Bone marrow (tissue), 2 donors: Measurements from ENCODE around the gene TMEM116.
"Not testable (repeated sequence)": the region's sequence is repeated elsewhere in the genome, so short reads cannot be mapped to it uniquely, and the experiment has no call there.

Source experiments
- DNase-seq, 2 donors: peaks; one replicate each; lab custom pipeline; 2025; lab: John Stamatoyannopoulos, UW

Gene TMEM116

DNA sequence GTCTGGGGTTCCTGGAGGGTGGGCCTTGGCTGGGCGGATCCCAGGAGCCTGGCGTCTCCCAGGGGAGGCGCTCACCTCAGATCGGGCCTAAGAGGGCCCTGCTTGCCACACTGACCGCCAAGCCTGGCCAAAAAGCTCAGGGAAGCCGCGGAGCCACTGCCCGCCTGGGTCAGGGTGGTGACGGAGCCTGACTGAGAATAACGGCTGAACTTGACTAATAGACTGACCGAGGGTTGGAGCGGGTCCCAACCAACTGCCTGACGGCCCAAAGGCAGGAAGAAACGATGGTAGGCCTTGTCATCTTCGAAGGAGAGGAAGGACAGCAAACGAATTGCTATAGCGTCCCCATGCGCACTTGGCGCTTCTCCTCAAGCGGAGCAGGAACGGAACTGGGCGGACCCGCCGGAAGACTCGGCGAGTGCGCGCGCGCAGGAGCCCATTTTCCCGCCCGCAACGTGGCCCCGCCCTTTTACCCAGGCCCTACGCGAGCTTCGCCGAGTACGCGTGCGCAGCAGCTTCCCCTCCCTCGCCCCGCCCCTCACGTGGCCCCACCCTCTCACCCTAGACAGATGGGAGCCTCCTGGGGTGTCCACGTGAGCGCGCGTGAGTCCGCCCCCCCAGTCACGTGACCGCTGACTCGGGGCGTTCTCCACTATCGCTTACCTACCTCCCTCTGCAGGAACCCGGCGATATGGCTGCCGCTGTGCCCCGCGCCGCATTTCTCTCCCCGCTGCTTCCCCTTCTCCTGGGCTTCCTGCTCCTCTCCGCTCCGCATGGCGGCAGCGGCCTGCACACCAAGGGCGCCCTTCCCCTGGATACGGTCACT lies at the start of gene TMEM116, which contains the start of gene ERP29:
TMEM116 (minus strand) TSS at position 391 of the 826 bp plus-strand sequence. CDS start 7,895 bp downstream, outside the sequence.
ERP29 (plus strand) TSS at position 652 of the 826 bp plus-strand sequence; CDS start at position 692, 40 bp downstream.
- peak; percentile 95 to 99 for DNase-seq

DNA sequence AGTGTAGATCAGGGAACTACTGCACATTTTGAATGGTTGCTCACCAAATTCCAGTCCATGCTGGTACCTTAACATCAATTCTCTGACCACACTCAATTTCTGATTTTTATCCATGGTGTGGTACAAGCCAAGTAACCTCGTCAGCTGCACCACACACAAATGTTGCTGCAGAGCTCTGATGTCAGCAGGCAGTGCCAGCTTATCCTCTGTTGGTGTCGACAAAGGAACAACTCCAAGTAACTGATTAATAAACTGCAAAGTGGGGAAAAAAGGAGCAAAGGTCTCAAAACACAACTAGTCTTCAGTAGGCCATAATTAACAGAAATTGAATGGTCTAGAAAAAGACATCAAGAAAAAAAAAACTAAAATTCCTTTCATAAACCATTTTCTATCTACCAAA lies 48.2 kb upstream of the TMEM116 start:
- no peak for DNase-seq

DNA sequence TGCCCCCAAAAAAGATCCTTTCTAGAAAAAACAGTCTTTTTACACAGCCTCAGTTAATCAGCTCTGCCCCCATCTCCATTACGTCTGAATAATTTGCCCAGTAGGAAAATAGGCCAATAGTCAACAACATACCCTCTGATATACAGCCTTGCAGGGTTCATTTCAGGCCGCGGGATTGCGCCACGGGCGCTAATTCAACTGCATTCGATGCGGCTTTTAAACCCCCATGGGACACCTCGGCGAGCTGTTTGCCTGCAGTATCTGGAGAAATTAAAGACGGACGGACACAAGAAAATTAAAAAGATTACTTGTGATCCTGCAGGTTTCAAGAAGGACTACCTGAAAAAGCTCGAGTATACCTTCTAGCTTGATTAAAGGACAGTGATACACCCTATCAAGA lies 36.4 kb upstream of the TMEM116 start:
- DNase-seq: no peak

DNA sequence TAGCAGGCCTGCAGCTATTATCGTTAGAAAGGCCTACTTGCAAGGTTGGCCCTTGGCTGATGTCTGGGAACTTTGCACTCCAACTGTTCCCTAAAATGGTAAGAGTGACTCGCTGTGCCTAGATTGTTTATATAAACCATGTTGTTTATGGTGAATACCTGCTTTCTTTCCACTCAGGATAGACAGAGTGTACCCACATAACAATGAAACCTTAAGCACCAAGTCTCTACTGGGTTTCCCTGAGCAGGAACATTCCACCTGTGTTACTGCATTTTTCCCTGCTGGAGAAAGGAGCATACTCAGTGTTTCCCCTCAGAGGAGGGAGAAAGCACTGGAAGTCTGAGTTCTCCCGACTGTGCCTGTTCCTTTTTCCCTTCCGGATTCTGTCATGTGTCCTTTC lies 33.0 kb upstream of the TMEM116 start:
- no peak for DNase-seq

DNA sequence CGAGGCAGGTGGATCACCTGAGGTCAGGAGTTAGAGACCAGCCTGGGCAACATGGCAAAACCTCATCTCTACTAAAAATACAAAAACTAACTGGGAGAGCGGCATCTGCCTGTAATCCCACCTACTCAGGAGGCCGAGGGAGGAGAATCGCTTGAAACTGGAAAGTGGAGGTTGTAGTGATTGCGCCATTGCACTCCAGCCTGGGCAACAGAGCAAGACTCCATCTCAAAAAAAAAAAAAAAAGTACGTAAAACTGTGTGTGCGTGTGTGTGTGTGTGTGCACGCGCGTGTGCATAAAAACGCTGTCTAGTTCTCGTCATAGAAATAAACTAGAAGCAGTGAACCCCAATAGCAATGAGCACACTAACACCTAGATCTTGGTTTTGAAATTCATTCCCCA lies 23.6 kb upstream of the TMEM116 start:
- not testable (repeated sequence) for DNase-seq

DNA sequence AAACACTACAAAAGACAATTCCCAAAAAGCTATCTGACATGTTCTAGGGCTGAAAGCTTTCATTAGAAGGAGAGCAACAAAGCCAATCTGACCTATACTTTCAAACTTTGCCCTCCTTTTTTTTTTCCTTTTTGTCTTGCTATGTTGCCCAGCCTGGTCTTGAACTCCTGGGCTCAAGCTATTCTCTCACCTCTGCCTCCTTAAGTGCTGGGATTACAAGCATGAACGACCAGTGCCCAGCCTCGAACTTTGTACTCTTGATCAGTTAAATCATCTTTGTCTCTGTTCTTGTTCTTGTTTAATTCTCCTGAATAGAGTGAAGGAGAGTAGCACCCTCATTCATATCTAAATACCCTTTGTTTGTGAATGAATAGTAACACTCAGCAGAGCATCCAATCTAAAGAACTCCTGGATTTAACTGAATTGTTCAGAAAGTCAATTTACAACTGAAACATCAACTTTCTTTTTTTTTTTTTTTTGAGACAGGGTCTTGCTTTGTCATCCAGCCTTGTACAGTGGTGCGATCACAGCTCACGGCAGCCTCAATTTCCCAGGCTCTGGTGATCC lies 22.3 kb upstream of the TMEM116 start:
- DNase-seq: no peak

DNA sequence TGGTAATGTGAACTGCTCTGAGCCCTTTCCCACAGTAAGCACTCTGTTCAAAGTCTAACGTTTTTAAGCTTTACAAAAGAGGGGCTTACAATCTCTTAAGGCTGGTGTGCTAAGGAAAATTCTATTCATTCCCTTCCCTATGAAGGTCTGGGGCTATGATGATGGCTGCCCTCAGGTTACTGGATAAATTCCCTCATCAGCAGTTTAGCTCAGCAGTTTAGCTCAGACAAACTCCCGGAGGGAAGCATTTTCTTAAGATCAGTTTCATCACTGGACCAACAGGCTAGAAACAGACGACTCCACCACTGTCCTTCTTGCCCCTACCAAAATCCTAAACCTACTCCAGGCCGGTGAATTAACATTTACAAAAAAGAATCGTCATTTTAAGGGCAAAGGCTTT lies 19.3 kb upstream of the TMEM116 start:
- DNase-seq: no peak

DNA sequence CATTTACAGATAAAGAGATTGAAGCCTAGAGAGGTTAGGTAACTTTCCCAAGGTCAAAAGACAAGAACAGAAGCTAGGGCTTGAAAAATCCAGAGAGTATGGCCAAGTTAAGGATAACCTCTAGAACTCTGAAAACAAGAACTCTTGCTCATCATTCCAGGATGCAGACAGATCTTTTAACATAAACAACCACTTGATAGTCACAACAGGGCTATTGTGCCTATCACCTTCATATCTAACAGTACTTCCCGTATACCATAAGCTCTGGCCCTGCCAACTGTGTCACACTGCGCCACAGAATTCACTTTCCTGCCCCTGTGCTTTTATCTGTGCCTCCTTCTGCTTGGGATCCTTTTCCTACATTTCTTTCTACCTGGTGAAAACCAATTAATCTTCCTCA lies 18.5 kb upstream of the TMEM116 start:
- no peak for DNase-seq

DNA sequence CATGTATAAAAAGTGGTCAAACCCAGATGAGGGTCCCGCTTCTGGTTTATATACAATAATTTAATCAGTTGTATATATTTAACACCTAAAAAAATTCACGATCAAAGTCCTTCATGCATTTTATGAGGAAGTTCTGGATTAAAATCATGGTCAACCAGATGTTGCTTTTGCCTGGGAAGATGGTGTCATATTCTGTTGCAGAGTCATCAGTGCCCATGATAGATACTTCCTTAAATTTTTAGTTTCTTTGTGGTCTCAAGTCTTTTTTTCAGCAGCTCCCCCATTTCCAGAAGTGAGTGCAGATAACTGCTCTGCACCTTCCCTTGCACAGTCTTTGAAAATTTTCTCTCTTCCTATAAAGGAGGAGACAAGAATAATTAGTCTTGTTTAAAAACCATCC lies 16.3 kb upstream of the TMEM116 start:
- peak in 1 of 2 donors; percentile 62 for DNase-seq

DNA sequence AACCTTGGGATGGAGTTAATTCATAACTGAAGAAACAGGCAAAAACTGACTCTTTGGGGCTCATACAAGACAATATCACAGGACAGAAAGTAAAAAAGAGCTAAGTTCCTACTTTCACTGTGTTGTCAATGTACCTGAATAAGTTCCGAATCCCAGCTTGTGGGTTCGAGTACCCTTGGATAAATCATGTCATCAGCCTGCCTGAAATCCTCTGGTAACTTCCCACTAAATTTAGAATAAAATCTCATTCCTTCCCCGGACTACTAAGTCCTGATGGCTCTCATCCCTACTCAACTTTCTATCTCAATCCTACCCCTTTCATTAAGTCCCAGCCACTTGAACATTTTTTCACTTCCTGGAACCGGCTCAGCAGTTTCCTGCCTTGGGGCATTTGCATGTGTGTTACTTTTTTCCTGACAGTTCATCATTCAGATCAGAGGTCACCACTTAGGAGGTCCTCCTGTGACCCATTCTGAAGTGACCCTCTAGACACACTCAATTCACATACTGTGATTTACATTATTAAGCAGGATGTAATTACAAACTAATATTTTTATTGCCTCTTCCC lies 12.9 kb upstream of the TMEM116 start:
- no peak for DNase-seq

DNA sequence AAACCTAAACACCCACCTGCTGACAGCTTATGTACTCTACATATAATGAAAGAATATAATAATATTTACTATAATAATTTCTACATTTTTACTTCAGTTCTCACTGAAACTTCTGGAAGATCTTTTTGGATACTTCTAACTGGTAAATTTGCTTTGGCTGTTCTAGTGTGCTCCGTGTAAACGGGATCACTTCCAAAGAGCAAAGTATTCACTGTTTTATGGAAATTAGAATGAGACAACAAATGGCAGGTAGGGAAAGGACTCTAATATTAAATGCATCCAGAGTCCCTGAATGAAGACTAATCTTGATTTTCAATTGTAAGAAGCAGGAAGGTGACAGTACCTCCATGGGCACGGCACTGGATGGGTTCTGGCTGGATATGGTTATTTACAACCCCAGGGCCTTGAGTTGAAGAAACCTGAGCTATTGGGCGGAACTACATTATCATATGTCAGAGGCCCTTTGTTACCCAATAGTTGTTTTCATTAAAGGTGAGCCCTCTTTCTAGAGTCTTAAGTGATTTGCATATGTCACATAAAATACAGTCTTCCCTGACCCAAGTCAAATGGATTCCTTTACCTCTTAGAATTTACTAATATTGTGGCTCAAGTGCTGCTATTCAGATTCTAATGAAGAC lies 10.9 kb upstream of the TMEM116 start:
- no peak for DNase-seq

DNA sequence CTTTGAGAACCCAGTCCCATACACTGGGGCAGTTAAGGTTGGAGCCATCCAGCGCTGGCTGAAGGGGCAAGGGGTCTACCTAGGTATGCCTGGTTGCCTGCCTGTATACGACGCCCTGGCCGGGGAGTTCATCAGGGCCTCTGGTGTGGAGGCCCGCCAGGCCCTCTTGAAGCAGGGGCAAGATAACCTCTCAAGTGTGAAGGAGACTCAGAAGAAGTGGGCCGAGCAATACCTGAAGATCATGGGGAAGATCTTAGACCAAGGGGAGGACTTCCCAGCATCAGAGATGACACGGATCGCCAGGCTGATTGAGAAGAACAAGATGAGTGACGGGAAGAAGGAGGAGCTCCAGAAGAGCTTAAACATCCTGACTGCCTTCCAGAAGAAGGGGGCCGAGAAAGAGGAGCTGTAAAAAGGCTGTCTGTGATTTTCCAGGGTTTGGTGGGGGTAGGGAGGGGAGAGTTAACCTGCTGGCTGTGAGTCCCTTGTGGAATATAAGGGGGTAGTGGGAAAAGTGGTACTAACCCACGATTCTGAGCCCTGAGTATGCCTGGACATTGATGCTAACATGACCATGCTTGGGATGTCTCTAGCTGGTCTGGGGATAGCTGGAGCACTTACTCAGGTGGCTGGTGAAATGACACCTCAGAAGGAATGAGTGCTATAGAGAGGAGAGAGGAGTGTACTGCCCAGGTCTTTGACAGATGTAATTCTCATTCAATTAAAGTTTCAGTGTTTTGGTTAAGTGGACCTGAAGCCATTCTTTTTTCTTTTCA lies 9.5 kb upstream of the TMEM116 start:
- DNase-seq: no peak

DNA sequence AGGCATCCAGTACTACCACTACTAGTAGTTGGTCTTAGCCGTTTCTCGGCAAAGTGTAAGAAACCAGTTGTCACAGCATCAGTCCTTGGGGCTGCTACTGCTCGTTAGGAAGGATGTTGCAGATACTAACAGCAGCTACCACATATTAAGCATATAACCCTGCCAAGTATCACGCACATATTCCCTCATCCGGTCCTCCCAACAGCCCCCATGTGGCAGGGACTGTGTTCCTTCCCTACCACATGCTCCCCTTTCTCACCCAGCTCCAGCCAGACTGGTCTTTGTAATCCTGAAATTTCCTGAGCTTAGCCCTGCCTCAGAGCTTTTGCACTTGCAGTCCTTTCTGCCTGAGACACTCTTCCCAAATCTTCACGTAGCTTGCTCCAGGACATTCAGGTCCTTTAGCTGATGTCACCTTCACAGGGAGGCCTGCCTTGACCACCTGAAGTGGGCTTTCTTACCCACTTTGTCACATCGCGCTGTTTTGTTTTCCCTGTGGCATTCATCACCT lies 8.0 kb upstream of the TMEM116 start:
- no peak for DNase-seq

DNA sequence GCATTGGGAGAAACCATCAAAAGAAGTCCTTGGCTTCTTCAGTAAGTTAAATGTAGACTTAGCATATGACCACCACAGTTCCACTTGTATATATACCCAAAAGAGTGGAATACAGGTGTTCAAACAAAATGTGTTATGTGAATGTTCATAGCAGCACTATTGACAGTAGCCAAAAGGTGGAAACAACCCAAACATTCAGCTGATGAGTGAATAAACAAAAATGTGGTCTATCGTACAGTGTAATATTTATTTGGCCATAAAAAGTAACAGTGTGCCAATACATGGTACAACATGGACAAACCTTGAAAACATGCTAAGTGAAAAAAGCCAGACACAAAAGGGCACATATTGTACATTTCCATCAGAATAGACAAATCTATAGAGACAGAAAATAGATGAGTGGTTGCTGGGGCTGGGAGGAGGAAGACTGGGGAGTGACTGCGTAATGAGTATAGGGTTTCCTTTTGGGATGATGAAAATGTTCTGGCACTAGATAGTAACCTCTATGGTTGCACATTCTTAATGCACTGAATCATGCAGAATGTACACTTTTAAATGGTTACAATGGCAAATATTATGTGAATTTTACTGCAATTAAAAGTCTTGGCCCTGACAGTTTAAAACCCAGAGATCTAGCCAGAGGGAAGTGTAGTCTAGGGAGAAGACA lies 5.7 kb upstream of the TMEM116 start:
- no peak for DNase-seq

DNA sequence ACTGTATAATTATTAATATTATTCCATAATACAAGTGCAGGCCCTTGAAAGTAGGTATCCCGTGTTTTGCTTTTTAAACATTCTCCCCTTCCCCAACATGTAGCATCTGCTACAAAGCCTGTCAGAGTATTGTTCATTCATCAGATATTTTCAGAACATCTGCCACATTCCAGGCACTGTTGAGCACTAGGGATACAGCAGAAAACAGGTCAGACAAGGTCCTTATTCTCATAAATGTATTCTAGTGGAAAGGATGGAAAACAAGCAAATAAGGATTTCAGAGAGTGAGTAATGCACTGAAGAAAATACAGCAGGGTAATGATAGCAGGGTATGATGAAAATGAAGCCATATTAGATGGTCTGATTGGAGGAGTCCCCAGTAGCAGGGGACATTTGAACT lies 4.1 kb upstream of the TMEM116 start:
- no peak for DNase-seq

DNA sequence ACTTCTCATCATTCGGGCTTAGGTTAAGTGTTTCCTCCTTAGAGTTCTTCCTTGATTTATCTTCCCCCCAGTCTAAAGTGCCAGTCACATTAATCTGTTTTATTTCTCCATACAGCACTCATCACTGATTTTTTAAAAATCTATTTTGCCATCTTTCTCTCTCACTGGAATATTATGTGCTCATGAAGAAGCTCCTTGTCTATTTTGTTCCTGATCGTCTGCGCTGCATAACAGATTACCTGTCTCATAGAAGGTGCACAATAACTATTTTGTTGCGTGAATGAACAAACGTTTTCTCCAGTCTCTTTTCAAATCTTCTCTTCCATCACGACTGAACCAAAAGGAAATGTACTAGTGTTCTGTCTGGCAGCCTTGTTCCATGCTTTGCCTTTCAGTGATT lies 3.0 kb upstream of the TMEM116 start:
- DNase-seq: no peak

DNA sequence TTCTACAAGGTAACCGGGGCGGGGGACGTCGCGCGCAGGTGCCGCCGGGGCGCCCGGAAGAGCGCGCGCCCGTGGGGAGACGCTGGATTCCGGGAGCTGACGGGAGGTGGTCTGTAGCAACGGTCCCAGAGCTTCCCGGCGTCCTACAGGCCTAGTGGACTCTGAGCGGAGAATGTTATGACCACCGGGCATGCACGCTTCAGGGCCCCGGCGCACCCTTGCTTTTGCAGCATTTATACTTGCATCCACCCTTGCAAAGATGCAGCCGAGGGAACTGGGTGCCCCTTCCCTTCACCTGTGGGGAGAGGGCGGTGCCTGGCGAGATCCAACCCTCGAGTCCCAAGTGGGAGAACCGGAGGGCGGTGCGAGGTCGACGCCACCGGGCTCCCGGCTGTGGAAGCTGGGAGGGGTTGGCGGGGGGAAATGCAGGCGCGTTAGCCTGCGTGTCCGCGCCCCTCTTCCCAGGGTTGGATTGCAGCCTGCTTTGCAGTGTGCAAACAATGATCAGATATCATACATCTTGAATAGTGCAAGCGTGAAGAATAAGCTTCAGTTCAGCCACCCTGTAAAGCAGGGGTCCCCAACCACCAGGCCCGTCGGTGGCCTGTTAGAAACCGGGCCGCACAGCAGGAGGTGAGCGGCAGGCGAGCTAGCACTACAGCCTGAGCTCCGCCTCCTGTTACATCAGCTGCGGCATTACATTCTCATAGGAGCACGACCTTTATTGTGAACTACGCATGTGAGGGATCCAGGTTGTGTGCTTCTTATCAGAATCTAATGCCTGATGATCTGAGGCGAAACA lies 837 bp upstream of the TMEM116 start:
- DNase-seq: no peak

DNA sequence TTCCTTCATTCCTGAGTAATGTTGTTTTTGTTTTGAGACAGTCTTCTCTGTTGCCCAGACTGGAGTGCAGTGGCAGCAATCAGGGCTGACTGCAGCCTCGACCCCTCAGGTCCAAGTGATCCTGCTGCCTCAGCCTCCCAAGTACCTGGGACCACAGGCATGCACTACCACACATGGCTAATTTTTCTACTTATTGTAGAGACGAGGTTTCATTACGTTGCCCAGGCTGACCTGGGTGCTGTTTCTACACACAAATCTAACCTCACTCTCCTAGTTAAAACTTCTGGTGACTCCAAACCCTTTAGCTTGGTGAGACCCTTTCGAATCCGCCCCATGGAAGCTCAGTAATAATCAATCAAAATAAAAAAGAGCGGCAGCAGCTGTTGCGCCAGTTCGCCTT lies 1.3 kb downstream of the TMEM116 start:
- DNase-seq: no peak

DNA sequence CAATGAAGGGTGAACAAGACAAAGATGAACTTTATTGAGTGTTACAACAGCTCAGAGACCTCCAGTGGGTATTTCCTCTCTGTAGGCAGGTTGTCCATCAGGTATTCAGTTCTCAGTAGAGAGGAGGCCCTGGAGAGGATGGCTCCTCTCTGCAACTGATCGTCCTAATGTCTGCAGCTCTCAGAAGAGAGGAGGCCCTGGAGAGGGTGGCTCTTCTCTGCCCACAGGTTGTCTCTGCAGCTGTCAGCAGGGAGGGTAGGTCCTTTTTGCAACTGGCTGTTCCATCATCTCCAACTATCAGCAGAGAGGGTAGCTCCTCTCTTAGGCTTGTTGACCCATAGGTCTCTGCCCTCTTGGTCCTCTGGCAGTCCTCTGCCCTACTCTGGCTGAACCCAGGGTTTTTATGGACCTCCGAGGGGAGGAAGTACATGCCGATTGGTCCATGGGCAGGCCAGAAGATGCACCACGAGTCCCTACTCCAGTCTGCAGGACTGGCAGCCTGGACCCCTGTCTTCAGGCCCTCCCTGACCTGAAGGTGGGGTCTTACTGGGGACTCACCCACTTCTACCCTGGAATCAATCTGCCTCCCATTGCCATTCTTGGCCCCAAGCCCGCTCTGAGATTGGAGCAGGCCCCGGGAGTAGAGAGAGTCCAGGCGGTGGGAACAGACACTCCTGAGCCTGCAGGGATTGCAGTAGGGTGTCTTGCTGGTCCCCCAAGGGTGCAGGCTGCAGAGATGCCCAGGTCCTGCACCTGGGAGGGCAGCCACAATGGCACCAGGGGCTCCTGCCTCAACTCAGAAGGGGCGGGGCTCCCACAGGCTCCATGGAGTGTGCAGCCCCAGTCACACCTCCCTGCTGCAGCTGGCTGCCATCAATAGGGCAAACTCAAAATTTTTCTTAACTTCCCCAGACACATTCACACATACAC lies 2.3 kb downstream of the TMEM116 start:
- DNase-seq: no peak
